ENCODE measurements around the gene ARMC6. TPM values are rescaled to one million over a fixed set of nuclear protein-coding genes. Genes with fewer than 3 reads are reported as not detected.

The ARMC6 gene
- total and polyA plus RNA-seq, 2 of the 13 experiments (the other 11 are each of a cell fraction or from before 2014, with no cell fraction given) = 16.2 to 36.8 TPM

DNA sequence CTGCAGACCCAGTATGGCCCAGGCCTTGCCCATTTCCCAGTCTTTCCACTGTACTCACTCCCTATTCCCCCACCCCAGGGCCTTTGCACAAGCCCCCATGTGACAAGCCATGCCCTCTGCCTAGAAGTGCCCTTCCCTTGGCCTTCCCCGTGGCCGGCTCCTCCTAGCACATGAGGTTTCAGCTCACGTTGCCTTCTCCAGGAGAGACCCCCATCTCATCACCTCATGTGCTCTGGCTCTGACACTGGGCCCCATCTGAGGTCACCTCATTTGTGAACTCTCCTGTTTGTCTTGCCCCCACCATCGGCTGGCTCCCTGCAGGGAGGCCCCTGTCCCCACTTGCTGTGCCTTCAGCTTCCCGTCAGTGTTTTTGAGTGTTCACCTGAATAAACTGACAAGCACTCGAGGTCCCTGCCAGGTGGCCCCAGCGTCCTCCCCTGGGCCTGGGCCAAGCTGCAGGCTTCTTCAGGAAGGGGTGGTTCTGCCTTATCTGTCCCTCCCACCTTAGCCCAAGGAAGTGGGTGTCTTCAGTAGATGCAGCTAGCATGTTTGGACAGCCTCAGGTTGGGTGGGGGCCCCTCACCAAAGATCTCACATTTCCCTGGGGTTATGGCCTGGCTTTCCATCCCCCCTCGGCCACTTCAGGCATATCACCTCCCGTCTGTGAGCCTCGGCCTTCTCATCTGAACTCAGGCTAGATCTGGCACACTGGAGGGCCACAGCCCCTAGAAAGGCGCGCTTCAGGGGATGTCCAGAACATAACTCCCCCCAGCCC is 26.6 kb downstream of the ARMC6 start:
- ChIA-PET CTCF (ENCODE audit: low intra/inter-chr PET ratio, low total read pairs) (no interaction called here), POLR2A (interaction anchor here (1.0 to 6.5 kb wide), 2 partner anchors 9 to 39 kb away, joined by 3 to 43 read pairs; no protein-coding TSS in a partner anchor)
- FAIRE-seq (no peak), DNase-seq (ENCODE audit: low spot score) (no peak), ATAC-seq (no peak)
- H4K20me1 ChIP-seq (ENCODE audit: insufficient read depth, low read length) = no peaks in the 10 kb centered on the region
- 77% methylated on average over 12 of the region's 12 CpGs for WGBS (ENCODE audit: low lambda C conversion rate)
- H3K36me3 ChIP-seq (replicated peaks in 1 of 2; ENCODE audit: control insufficient read depth in 1 of 2, insufficient read depth in 2 of 2, low read length in 2 of 2) = peaks cover 12 to 30% of the 10 kb centered on the region in 2 experiments; a peak in 4 of 5 replicates
- intact Hi-C loops (cut with micrococcal nuclease; ENCODE audit: unreplicated experiment) (loop anchor here (5.0 kb wide), 1 partner anchor 57 kb away; no protein-coding TSS in a partner anchor), in situ Hi-C loops (cut with HindIII; ENCODE audit: extremely low pct_ligation_motif_present, low pct_unique_long_range_greater_than_20kb) (loop anchor here (5.0 kb wide), 1 partner anchor 52 kb away; no protein-coding TSS in a partner anchor)
- no peak overlapping the region for H3K27ac ChIP-seq (ENCODE audit: extremely low read length, insufficient read depth, low read length)
- no peak overlapping the region for H3K4me3 ChIP-seq (replicated peaks in 1 of 3; ENCODE audit: insufficient read depth in 1 of 3, low read depth in 2 of 3, low read length in 3 of 3)
- no TSS peak for BruUV-seq (replicated peaks)
- no peaks in the 10 kb centered on the region for H3K79me2 ChIP-seq (ENCODE audit: insufficient read depth, low read length)
- H3K4me2 ChIP-seq (ENCODE audit: low read depth, low read length) = no peak overlapping the region
- peak overlapping the region; percentile 37; the same call in 1 of the 2 replicates for H3K9ac ChIP-seq (ENCODE audit: insufficient read depth, low read depth, low read length)
- H2AFZ ChIP-seq (ENCODE audit: low read length) = no peak overlapping the region
- H3K4me1 ChIP-seq (ENCODE audit: insufficient read depth, low read length) = peaks cover 57% of the 10 kb centered on the region
- no peaks in the 10 kb centered on the region for H3K27me3 ChIP-seq (ENCODE audit: control insufficient read depth in 1 of 2, insufficient read depth in 2 of 2, low read length in 2 of 2)
- H3K9me3 ChIP-seq (ENCODE audit: low read length) = no peaks in the 10 kb centered on the region
- TF ChIP-seq, protein P1, sequence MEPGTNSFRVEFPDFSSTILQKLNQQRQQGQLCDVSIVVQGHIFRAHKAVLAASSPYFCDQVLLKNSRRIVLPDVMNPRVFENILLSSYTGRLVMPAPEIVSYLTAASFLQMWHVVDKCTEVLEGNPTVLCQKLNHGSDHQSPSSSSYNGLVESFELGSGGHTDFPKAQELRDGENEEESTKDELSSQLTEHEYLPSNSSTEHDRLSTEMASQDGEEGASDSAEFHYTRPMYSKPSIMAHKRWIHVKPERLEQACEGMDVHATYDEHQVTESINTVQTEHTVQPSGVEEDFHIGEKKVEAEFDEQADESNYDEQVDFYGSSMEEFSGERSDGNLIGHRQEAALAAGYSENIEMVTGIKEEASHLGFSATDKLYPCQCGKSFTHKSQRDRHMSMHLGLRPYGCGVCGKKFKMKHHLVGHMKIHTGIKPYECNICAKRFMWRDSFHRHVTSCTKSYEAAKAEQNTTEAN (CRISPR knock-in tag; conservative IDR thresholded peaks at IDR 0.05) = no peak
- TF ChIP-seq, protein P2, sequence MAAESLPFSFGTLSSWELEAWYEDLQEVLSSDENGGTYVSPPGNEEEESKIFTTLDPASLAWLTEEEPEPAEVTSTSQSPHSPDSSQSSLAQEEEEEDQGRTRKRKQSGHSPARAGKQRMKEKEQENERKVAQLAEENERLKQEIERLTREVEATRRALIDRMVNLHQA (CRISPR knock-in tag; IDR thresholded peaks at IDR 0.05) = no peak
- TF ChIP-seq ZNF678 (CRISPR knock-in tag; IDR thresholded peaks at IDR 0.05) = no peak
- no peak for TF ChIP-seq ONECUT2 (CRISPR knock-in tag; IDR thresholded peaks at IDR 0.05)
- no peak for TF ChIP-seq PHF21A (CRISPR knock-in tag; IDR thresholded peaks at IDR 0.05)
- TF ChIP-seq, protein P3, sequence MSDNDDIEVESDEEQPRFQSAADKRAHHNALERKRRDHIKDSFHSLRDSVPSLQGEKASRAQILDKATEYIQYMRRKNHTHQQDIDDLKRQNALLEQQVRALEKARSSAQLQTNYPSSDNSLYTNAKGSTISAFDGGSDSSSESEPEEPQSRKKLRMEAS (IDR thresholded peaks at IDR 0.05) = 0 out of 2 replicates have a peak, but pooled peaks have one; percentile 21
- no peak for TF ChIP-seq ZNF350 (CRISPR knock-in tag; IDR thresholded peaks at IDR 0.05; ENCODE audit: borderline replicate concordance, low read depth)
- TF ChIP-seq ZNF225 (CRISPR knock-in tag; IDR thresholded peaks at IDR 0.05) = no peak
- TF ChIP-seq TEAD3 (CRISPR knock-in tag; optimal IDR thresholded peaks at IDR 0.05; ENCODE audit: borderline replicate concordance) = no peak
- no peak for TF ChIP-seq ZBTB20 (CRISPR knock-in tag; IDR thresholded peaks at IDR 0.05; ENCODE audit: borderline replicate concordance, low read depth)
- no peak for TF ChIP-seq THYN1 (CRISPR knock-in tag; IDR thresholded peaks at IDR 0.05; ENCODE audit: borderline replicate concordance, low read depth)
- TF ChIP-seq, protein P4, sequence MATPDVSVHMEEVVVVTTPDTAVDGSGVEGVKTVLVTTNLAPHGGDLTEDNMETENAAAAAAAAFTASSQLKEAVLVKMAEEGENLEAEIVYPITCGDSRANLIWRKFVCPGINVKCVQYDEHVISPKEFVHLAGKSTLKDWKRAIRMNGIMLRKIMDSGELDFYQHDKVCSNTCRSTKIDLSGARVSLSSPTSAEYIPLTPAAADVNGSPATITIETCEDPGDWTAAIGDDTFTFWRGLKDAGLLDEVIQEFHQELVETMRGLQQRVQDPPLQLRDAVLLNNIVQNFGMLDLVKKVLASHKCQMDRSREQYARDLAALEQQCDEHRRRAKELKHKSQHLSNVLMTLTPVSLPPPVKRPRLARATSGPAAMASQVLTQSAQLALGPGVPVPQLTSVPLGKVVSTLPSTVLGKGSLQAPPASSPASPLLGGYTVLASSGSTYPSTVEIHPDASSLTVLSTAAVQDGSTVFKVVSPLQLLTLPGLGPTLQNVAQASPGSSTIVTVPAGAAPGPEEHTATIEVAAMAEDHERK (CRISPR knock-in tag; IDR thresholded peaks at IDR 0.05; ENCODE audit: low read depth) = no peak
- TF ChIP-seq, protein P5, sequence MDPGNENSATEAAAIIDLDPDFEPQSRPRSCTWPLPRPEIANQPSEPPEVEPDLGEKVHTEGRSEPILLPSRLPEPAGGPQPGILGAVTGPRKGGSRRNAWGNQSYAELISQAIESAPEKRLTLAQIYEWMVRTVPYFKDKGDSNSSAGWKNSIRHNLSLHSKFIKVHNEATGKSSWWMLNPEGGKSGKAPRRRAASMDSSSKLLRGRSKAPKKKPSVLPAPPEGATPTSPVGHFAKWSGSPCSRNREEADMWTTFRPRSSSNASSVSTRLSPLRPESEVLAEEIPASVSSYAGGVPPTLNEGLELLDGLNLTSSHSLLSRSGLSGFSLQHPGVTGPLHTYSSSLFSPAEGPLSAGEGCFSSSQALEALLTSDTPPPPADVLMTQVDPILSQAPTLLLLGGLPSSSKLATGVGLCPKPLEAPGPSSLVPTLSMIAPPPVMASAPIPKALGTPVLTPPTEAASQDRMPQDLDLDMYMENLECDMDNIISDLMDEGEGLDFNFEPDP (CRISPR knock-in tag; conservative IDR thresholded peaks at IDR 0.05) = no peak
- TF ChIP-seq STAT5B (CRISPR knock-in tag; IDR thresholded peaks at IDR 0.05) = no peak
- TF ChIP-seq RXRA (CRISPR knock-in tag; IDR thresholded peaks at IDR 0.05) = 0 out of 2 replicates have a peak, but pooled peaks have one; percentile 27
- TF ChIP-seq, protein P6, sequence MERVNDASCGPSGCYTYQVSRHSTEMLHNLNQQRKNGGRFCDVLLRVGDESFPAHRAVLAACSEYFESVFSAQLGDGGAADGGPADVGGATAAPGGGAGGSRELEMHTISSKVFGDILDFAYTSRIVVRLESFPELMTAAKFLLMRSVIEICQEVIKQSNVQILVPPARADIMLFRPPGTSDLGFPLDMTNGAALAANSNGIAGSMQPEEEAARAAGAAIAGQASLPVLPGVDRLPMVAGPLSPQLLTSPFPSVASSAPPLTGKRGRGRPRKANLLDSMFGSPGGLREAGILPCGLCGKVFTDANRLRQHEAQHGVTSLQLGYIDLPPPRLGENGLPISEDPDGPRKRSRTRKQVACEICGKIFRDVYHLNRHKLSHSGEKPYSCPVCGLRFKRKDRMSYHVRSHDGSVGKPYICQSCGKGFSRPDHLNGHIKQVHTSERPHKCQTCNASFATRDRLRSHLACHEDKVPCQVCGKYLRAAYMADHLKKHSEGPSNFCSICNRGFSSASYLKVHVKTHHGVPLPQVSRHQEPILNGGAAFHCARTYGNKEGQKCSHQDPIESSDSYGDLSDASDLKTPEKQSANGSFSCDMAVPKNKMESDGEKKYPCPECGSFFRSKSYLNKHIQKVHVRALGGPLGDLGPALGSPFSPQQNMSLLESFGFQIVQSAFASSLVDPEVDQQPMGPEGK (CRISPR knock-in tag; IDR thresholded peaks at IDR 0.05) = 0 out of 2 replicates have a peak, but pooled peaks have one; percentile 27

Data from HepG2 (cell line).